Measurements from ENCODE around the gene AGK. TPM values are rescaled to one million over a fixed set of nuclear protein-coding genes. Genes with fewer than 3 reads are reported as not detected.
"Not testable (repeated sequence)": the region's sequence is repeated elsewhere in the genome, so short reads cannot be mapped to it uniquely, and the experiment has no call there.

The AGK gene
- total RNA-seq, 2 experiments from 2014 or later: 35.8 to 37.9 TPM

GRCh38 chr7:141575654-141576448 is 24.6 kb downstream of the AGK start:
- CTCF ChIA-PET: no interaction called here
- Mint-ChIP-seq H3K27ac (no peak overlapping the region), H3K36me3 (ENCODE audit: low read depth) (peaks cover 48% of the 10 kb centered on the region), H3K4me1 (ENCODE audit: low read depth) (peaks cover 17% of the 10 kb centered on the region), H3K9me3 (peaks cover 23% of the 10 kb centered on the region), H3K27me3 (ENCODE audit: low read depth) (no peaks in the 10 kb centered on the region), H3K4me3 (no peak overlapping the region)
- no peak for DNase-seq
- intact Hi-C loops (cut with micrococcal nuclease): no loop called here

GRCh38 chr7:141577043-141577839 is 26.0 kb downstream of the AGK start:
- CTCF ChIA-PET: interaction anchor here (0.6 kb wide), 1 partner anchor 658 kb away, joined by 4 read pairs; no protein-coding TSS in a partner anchor
- no peaks in the 10 kb centered on the region for H3K27me3 Mint-ChIP-seq (ENCODE audit: low read depth)
- peaks cover 23% of the 10 kb centered on the region for H3K9me3 Mint-ChIP-seq
- intact Hi-C loops (cut with micrococcal nuclease): no loop called here
- no peak overlapping the region for H3K4me3 Mint-ChIP-seq
- H3K36me3 Mint-ChIP-seq (ENCODE audit: low read depth): peaks cover 48% of the 10 kb centered on the region
- H3K4me1 Mint-ChIP-seq (ENCODE audit: low read depth): peaks cover 8% of the 10 kb centered on the region
- H3K27ac Mint-ChIP-seq: no peak overlapping the region
- no peak for DNase-seq

- H3K27ac Mint-ChIP-seq; H3K4me3 Mint-ChIP-seq; CTCF ChIA-PET; DNase-seq; H3K27me3 Mint-ChIP-seq (ENCODE audit: low read depth); intact Hi-C loops (cut with micrococcal nuclease): not testable (repeated sequence)
- Mint-ChIP-seq H3K36me3 (ENCODE audit: low read depth) (peaks cover 47% of the 10 kb centered on the region), H3K9me3 (peaks cover 12% of the 10 kb centered on the region), H3K4me1 (ENCODE audit: low read depth) (peaks cover 16% of the 10 kb centered on the region)
Observed at GRCh38 chr7:141579953-141580352, 28.7 kb downstream of the AGK start.

- H3K4me1 Mint-ChIP-seq (ENCODE audit: low read depth): peaks cover 38% of the 10 kb centered on the region
- intact Hi-C loops (cut with micrococcal nuclease); CTCF ChIA-PET; H3K27ac Mint-ChIP-seq; H3K27me3 Mint-ChIP-seq (ENCODE audit: low read depth); DNase-seq; H3K4me3 Mint-ChIP-seq; H3K9me3 Mint-ChIP-seq: not testable (repeated sequence)
- peaks cover 36% of the 10 kb centered on the region for H3K36me3 Mint-ChIP-seq (ENCODE audit: low read depth)
Observed at GRCh38 chr7:141582063-141582462, 30.9 kb downstream of the AGK start.

GRCh38 chr7:141584935-141585334 is 33.7 kb downstream of the AGK start:
- no peak overlapping the region for H3K4me3 Mint-ChIP-seq
- peaks cover 34% of the 10 kb centered on the region for H3K36me3 Mint-ChIP-seq (ENCODE audit: low read depth)
- intact Hi-C loops (cut with micrococcal nuclease): no loop called here
- no peak overlapping the region for H3K27ac Mint-ChIP-seq
- DNase-seq: no peak
- H3K4me1 Mint-ChIP-seq (ENCODE audit: low read depth): peaks cover 43% of the 10 kb centered on the region
- CTCF ChIA-PET: no interaction called here
- no peaks in the 10 kb centered on the region for H3K27me3 Mint-ChIP-seq (ENCODE audit: low read depth)
- H3K9me3 Mint-ChIP-seq: no peaks in the 10 kb centered on the region

- H3K9me3 Mint-ChIP-seq: no peaks in the 10 kb centered on the region
- intact Hi-C loops (cut with micrococcal nuclease): loop anchor here (1.0 kb wide), 1 partner anchor 28 kb away; no protein-coding TSS in a partner anchor
- H3K4me3 Mint-ChIP-seq: no peak overlapping the region
- peaks cover 36% of the 10 kb centered on the region for H3K36me3 Mint-ChIP-seq (ENCODE audit: low read depth)
- H3K4me1 Mint-ChIP-seq (ENCODE audit: low read depth): peaks cover 45% of the 10 kb centered on the region
- peak overlapping the region; percentile 39 for H3K27ac Mint-ChIP-seq
- CTCF ChIA-PET: no interaction called here
- peak; percentile 50 for DNase-seq
- no peaks in the 10 kb centered on the region for H3K27me3 Mint-ChIP-seq (ENCODE audit: low read depth)
Observed at GRCh38 chr7:141585592-141586510, 34.6 kb downstream of the AGK start.

- peaks cover 36% of the 10 kb centered on the region for H3K36me3 Mint-ChIP-seq (ENCODE audit: low read depth)
- no peak overlapping the region for H3K27ac Mint-ChIP-seq
- DNase-seq: no peak
- CTCF ChIA-PET: no interaction called here
- no peaks in the 10 kb centered on the region for H3K9me3 Mint-ChIP-seq
- H3K27me3 Mint-ChIP-seq (ENCODE audit: low read depth): no peaks in the 10 kb centered on the region
- intact Hi-C loops (cut with micrococcal nuclease): loop anchor here (1.0 kb wide), 1 partner anchor 29 kb away; no protein-coding TSS in a partner anchor
- no peak overlapping the region for H3K4me3 Mint-ChIP-seq
- H3K4me1 Mint-ChIP-seq (ENCODE audit: low read depth): peaks cover 45% of the 10 kb centered on the region
Observed at GRCh38 chr7:141586878-141587277, 35.7 kb downstream of the AGK start.

GRCh38 chr7:141587304-141587703 is 36.1 kb downstream of the AGK start:
- CTCF ChIA-PET: no interaction called here
- Mint-ChIP-seq H3K27me3 (ENCODE audit: low read depth) (no peaks in the 10 kb centered on the region), H3K36me3 (ENCODE audit: low read depth) (peaks cover 38% of the 10 kb centered on the region), H3K4me1 (ENCODE audit: low read depth) (peaks cover 45% of the 10 kb centered on the region), H3K4me3 (no peak overlapping the region), H3K27ac (no peak overlapping the region), H3K9me3 (no peaks in the 10 kb centered on the region)
- DNase-seq: no peak
- intact Hi-C loops (cut with micrococcal nuclease): no loop called here

- Mint-ChIP-seq H3K4me1 (ENCODE audit: low read depth) (peaks cover 42% of the 10 kb centered on the region), H3K9me3 (no peaks in the 10 kb centered on the region), H3K36me3 (ENCODE audit: low read depth) (peaks cover 26% of the 10 kb centered on the region), H3K4me3 (no peak overlapping the region), H3K27ac (no peak overlapping the region), H3K27me3 (ENCODE audit: low read depth) (no peaks in the 10 kb centered on the region)
- intact Hi-C loops (cut with micrococcal nuclease): no loop called here
- CTCF ChIA-PET: interaction anchor here (1.2 kb wide), 1 partner anchor 13 kb away, joined by 3 read pairs; no protein-coding TSS in a partner anchor
- DNase-seq: no peak
Observed at GRCh38 chr7:141588912-141589311, 37.7 kb downstream of the AGK start.

GRCh38 chr7:141590071-141590470 is 38.9 kb downstream of the AGK start:
- CTCF ChIA-PET: interaction anchor here (1.2 kb wide), 1 partner anchor 12 kb away, joined by 3 read pairs; no protein-coding TSS in a partner anchor
- Mint-ChIP-seq H3K4me1 (ENCODE audit: low read depth) (peaks cover 35% of the 10 kb centered on the region), H3K36me3 (ENCODE audit: low read depth) (peaks cover 27% of the 10 kb centered on the region)

GRCh38 chr7:141590666-141591065 is 39.5 kb downstream of the AGK start:
- H3K4me3 Mint-ChIP-seq: no peak overlapping the region
- peaks cover 30% of the 10 kb centered on the region for H3K36me3 Mint-ChIP-seq (ENCODE audit: low read depth)
- H3K9me3 Mint-ChIP-seq: no peaks in the 10 kb centered on the region
- H3K27ac Mint-ChIP-seq: no peak overlapping the region
- DNase-seq: no peak
- intact Hi-C loops (cut with micrococcal nuclease): no loop called here
- CTCF ChIA-PET: no interaction called here
- H3K27me3 Mint-ChIP-seq (ENCODE audit: low read depth): no peaks in the 10 kb centered on the region
- peaks cover 29% of the 10 kb centered on the region for H3K4me1 Mint-ChIP-seq (ENCODE audit: low read depth)

More at GRCh38 chr7:141590071-141590470, 38.9 kb downstream of the AGK start:
- no peak overlapping the region for H3K27ac Mint-ChIP-seq
- H3K9me3 Mint-ChIP-seq: no peaks in the 10 kb centered on the region
- intact Hi-C loops (cut with micrococcal nuclease): no loop called here
- no peaks in the 10 kb centered on the region for H3K27me3 Mint-ChIP-seq (ENCODE audit: low read depth)
- no peak overlapping the region for H3K4me3 Mint-ChIP-seq
- no peak for DNase-seq

- Mint-ChIP-seq H3K4me3 (no peak overlapping the region), H3K36me3 (ENCODE audit: low read depth) (peaks cover 32% of the 10 kb centered on the region), H3K4me1 (ENCODE audit: low read depth) (peaks cover 10% of the 10 kb centered on the region), H3K9me3 (no peaks in the 10 kb centered on the region), H3K27ac (no peak overlapping the region), H3K27me3 (ENCODE audit: low read depth) (no peaks in the 10 kb centered on the region)
- CTCF ChIA-PET: no interaction called here
- no peak for DNase-seq
- intact Hi-C loops (cut with micrococcal nuclease): no loop called here
Observed at GRCh38 chr7:141593134-141593533, 41.9 kb downstream of the AGK start.
